Osteoblast (primary cell): Measurements from ENCODE around the gene SLC15A3. TPM values are rescaled to one million over a fixed set of nuclear protein-coding genes. Genes with fewer than 3 reads are reported as not detected.
A peak's percentile ranks its signal among the peaks of the same experiment; 100 is the strongest.

Source experiments
- DNase-seq: peaks from one replicate; pipeline ENCODE4 v3.0.0; 2011; ENCODE audit warnings: low spot score, mixed read lengths; ENCODE audit not compliant: insufficient read length; ENCODE audit errors: missing footprints
- H2AFZ ChIP-seq: 2 replicates; pipeline ENCODE4 v1.6.0; 2011; ENCODE audit warnings: mild to moderate bottlenecking, low read length
- H3K27ac ChIP-seq: 2 replicates; pipeline ENCODE4 v1.5.1; 2011; ENCODE audit warnings: mild to moderate bottlenecking, low read depth, low read length, moderate library complexity
- H3K27me3 ChIP-seq: 2 replicates; pipeline ENCODE4 v1.6.0; 2012; ENCODE audit warnings: mild to moderate bottlenecking, control low read depth, inconsistent platforms, low read length, moderate library complexity; ENCODE audit not compliant: insufficient read depth
- H3K36me3 ChIP-seq: 2 replicates; pipeline ENCODE4 v1.5.1; 2011; ENCODE audit warnings: mild to moderate bottlenecking, low read length, control low read depth, moderate library complexity; ENCODE audit not compliant: insufficient read depth
- H3K4me1 ChIP-seq: 2 replicates; pipeline ENCODE4 v1.5.1; 2011; ENCODE audit warnings: mild to moderate bottlenecking, low read length, control low read depth, moderate library complexity; ENCODE audit not compliant: insufficient read depth
- H3K4me2 ChIP-seq: 2 replicates; pipeline ENCODE4 v1.6.0; 2011; ENCODE audit warnings: mild to moderate bottlenecking, low read length; ENCODE audit not compliant: insufficient read depth
- H3K4me3 ChIP-seq: fragments of 200-600 bp; sonication (generic); 3 replicates; pipeline ENCODE4 v1.5.1; 2012; ENCODE audit warnings: mild to moderate bottlenecking, low read length, inconsistent platforms; ENCODE audit not compliant: insufficient read depth
- H3K79me2 ChIP-seq: 2 replicates; pipeline ENCODE4 v1.6.0; 2012; ENCODE audit warnings: mild to moderate bottlenecking, low read length, control low read depth, inconsistent platforms; ENCODE audit not compliant: insufficient read depth
- H3K9me3 ChIP-seq: 2 replicates; pipeline ENCODE4 v1.5.1; 2011; ENCODE audit warnings: low read depth, low read length, control low read depth
- H4K20me1 ChIP-seq: 2 replicates; pipeline ENCODE4 v1.6.0; 2012; ENCODE audit warnings: mild to moderate bottlenecking, low read length, control low read depth; ENCODE audit not compliant: insufficient read depth
- CTCF ChIP-seq: IDR thresholded peaks from 2 replicates; pipeline ENCODE4 v1.5.1; 2011; ENCODE audit warnings: mild to moderate bottlenecking, low read depth, low read length, moderate library complexity; ENCODE audit errors: extremely low read depth
- total RNA-seq: library from RNA; depleted of rRNA; stranded (reverse); fragments of >200 nt; gene quantifications from 2 replicates; pipeline ENCODE4 v1.2.3, GENCODE V29; 2012

Gene SLC15A3
- total RNA-seq, 1 donor = 10.9 TPM

DNA sequence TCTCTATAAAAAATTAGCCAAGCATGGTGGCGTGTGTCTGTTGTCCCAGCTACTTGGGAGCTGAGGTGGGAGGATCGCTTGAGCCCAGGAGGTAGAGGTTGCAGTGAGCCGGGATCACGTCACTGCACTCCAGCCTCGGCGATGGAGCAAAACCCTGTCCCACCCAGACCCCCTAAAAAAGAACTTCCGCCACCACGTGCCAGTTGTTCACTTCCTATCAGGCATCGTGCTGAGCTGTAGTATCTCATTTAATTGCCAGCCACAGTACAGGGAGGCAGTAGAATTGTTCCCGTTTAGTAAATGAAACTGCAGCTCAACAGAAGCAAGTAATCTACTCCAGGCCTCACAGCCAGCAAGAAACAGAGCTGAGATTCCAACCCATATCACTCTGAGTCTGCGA is 30.7 kb downstream of the SLC15A3 start:
- H3K36me3 ChIP-seq = peaks cover 11% of the 10 kb centered on the region
- H2AFZ ChIP-seq = no peak overlapping the region
- H3K9me3 ChIP-seq = no peaks in the 10 kb centered on the region
- H3K4me2 ChIP-seq = no peak overlapping the region
- TF ChIP-seq CTCF = no peak
- no peaks in the 10 kb centered on the region for H3K27me3 ChIP-seq
- peaks cover 21% of the 10 kb centered on the region for H3K4me1 ChIP-seq
- DNase-seq = no peak
- H3K27ac ChIP-seq = no peak overlapping the region
- H4K20me1 ChIP-seq = no peaks in the 10 kb centered on the region
- no peak overlapping the region for H3K4me3 ChIP-seq
- H3K79me2 ChIP-seq = peaks cover 24% of the 10 kb centered on the region

GRCh38 chr11:60919956-60920355 is 32.0 kb downstream of the SLC15A3 start:
- no peak overlapping the region for H3K27ac ChIP-seq
- no peak overlapping the region for H3K4me2 ChIP-seq
- no peaks in the 10 kb centered on the region for H3K27me3 ChIP-seq
- no peak for TF ChIP-seq CTCF
- peak; percentile 87 for DNase-seq
- H3K79me2 ChIP-seq = peaks cover 27% of the 10 kb centered on the region
- peaks cover 11% of the 10 kb centered on the region for H3K36me3 ChIP-seq
- H3K4me1 ChIP-seq = peaks cover 21% of the 10 kb centered on the region
- no peaks in the 10 kb centered on the region for H3K9me3 ChIP-seq
- no peak overlapping the region for H3K4me3 ChIP-seq
- peaks cover 3% of the 10 kb centered on the region for H4K20me1 ChIP-seq
- H2AFZ ChIP-seq = no peak overlapping the region

DNA sequence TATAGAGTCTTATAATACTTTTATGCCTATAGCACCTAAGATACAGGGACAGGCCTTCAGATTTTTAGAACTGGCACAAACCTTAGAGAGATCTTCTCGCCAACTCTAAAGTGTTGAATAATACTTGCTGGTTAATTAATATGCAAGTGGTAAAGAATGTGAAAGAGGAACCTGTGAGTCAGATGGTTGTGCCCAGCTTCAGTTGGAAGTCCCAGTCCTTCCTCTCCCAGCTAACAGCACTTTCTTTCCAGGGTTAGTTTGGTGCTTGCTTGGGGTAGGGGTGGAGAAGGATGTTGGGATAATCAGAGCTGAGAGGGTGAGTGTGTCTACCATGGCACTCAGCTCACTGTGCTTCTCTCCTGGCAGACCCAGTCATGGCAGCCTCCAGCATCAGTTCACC is 32.7 kb downstream of the SLC15A3 start:
- Histone ChIP-seq H3K36me3 (peaks cover 11% of the 10 kb centered on the region), H2AFZ (no peak overlapping the region), H3K9me3 (no peaks in the 10 kb centered on the region), H3K4me2 (no peak overlapping the region), H3K4me1 (peaks cover 20% of the 10 kb centered on the region), H3K27me3 (no peaks in the 10 kb centered on the region), H3K27ac (no peak overlapping the region), H3K4me3 (no peak overlapping the region), H3K79me2 (peaks cover 30% of the 10 kb centered on the region), H4K20me1 (peaks cover 3% of the 10 kb centered on the region)
- TF ChIP-seq CTCF = no peak
- DNase-seq = no peak

DNA sequence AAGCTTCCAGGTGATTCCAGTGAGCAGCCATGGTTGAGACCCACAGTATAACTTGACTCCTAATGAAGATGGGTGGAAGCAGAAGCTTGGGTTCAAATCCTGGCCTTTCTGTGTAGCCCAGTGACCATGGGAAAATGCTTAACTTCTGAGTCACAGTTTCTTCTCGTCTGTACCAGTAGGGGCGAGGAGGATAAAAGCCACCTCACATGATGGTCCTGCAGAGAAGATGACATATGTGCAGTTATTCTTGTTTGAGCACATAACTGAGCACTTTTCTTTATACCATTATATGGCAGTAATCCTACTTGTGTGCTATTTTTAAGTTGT is 33.1 kb downstream of the SLC15A3 start:
- Histone ChIP-seq H3K79me2 (peaks cover 31% of the 10 kb centered on the region), H3K4me3 (no peak overlapping the region), H3K4me1 (peaks cover 17% of the 10 kb centered on the region), H3K9me3 (no peaks in the 10 kb centered on the region), H3K36me3 (peaks cover 11% of the 10 kb centered on the region), H3K27me3 (no peaks in the 10 kb centered on the region), H3K27ac (no peak overlapping the region), H3K4me2 (no peak overlapping the region), H4K20me1 (peaks cover 3% of the 10 kb centered on the region), H2AFZ (no peak overlapping the region)
- TF ChIP-seq CTCF = no peak
- DNase-seq = peak; percentile 91
